ENCODE results near the gene PRIMA1.
"Not testable (repeated sequence)": the region's sequence is repeated elsewhere in the genome, so short reads cannot be mapped to it uniquely, and the experiment has no call there.

PRIMA1 gene

DNA sequence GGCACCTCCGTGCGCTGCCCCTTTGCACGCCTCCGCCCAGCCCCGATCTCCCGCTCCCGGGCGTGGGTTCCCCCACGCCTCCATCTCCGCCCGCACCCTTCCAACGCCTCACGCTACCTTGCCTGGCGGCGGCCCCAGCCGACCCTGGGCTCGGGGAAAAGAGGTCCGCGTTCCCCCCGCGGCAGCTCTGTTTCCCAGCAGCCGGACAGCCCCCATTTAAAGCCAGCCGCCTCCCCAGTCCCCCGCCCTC is at the start of gene PRIMA1:
TSS of gene PRIMA1 (minus strand) at position 193 of the 250 bp plus-strand sequence. CDS start 767 bp downstream, outside the sequence.
- no peak for DNase-seq

GRCh38 chr14:93834699-93835371 is 46.5 kb upstream of the PRIMA1 start:
- peak; percentile 61 for DNase-seq

DNA sequence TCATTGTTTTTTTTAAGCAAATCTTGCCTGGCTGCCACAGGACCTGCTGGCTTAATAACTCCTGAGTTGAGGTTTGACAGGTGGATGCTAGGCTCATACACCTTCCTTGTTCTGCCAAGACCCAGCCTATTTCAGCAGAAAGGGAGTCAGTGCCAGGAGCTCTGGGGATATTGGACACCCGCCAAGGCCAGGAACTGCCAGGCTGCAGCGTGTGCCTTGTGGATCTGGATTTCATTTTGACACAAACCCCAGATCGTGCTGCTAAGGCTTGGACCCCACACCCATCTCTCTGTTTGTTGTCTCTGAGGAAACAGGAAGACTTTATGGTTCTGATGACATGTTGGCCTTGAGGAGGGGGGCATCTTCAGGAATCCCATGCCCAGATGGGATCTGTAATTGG is 44.4 kb upstream of the PRIMA1 start:
- no peak for DNase-seq

- DNase-seq, result no peak
These were observed 43.8 kb upstream of the PRIMA1 start for GRCh38 chr14:93832081-93832480.

GRCh38 chr14:93830753-93831461 is 42.6 kb upstream of the PRIMA1 start:
- peak; percentile 65 for DNase-seq

- DNase-seq, result no peak
These were observed 41.7 kb upstream of the PRIMA1 start for GRCh38 chr14:93829839-93830481.

- DNase-seq, result no peak
These were observed 36.9 kb upstream of the PRIMA1 start for GRCh38 chr14:93825235-93825553.

DNA sequence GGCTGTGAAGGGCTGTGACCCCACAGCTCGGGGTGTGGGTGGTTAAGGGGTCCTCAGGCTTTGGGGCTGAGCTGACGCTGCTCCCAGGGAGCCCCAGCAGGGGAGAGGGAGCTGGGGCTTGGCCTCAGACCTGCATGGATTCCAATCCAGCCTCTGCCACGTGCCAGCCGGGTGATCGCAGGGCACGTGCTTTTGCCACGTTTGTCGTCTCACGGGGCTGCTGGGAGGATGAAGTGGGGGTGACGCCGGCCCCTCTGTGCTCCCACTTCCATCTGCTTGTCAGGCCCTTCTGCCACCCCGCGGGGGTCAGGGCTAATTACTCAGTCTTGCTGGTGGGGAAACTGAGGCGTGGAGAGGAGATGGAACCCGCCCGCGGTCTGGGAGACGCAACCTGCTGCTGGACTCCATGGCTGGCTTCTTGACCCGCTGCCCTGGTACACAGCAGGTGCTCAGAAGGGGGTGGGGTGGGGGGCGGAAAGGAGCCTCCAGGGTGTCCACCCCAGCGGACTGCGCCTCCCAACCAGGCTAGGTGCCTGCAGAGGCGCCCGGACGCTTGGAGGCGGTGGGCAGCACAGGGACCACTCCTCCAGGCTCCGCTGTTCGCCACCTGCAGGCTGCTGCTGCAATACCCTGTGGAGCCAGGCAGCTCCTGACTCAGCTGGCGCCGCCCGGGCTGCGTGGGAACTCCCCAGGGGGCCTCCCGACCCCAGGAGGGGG is 36.4 kb upstream of the PRIMA1 start:
- peak; percentile 61 for DNase-seq

GRCh38 chr14:93824076-93824475 is 35.8 kb upstream of the PRIMA1 start:
- no peak for DNase-seq

DNA sequence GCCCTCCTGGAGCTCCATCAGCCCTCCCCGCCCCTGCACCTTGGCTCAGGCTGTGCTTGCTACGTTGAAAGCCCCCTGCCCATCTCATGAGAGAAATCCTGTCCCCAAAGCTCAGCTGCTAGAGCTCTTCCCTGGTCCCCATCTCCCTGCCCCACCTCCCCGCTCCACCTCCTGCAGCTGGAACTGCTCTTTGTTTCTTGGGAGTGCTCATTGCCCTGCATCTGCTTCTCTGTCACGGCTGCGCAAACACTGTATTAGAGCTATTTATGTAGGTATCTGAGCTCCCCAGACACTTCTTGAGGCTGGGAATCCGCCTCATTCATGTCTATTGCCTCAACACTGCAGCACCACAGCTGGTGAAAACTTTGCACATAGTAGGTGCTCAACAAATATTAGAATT is 32.8 kb upstream of the PRIMA1 start:
- no peak for DNase-seq

GRCh38 chr14:93818857-93819256 is 30.6 kb upstream of the PRIMA1 start:
- no peak for DNase-seq

DNA sequence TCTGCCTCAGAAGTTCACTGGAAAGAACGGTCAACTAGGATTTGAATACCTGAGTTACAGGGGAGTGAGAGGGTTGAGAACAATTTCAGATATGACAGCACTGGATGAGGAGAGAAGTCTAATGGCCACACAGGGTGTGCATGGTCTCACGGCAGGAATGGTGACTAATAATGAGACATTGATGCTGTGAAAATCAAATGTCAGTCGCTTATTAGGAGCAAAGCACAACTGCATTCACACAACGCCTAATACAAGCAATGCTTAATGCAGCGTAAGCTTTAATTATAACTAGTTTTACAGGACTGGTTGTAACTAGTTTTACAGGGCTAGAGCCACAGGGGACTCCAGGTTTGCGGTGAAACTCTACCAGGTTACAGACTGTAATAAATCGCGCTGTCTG is 23.4 kb upstream of the PRIMA1 start:
- DNase-seq, result no peak

DNA sequence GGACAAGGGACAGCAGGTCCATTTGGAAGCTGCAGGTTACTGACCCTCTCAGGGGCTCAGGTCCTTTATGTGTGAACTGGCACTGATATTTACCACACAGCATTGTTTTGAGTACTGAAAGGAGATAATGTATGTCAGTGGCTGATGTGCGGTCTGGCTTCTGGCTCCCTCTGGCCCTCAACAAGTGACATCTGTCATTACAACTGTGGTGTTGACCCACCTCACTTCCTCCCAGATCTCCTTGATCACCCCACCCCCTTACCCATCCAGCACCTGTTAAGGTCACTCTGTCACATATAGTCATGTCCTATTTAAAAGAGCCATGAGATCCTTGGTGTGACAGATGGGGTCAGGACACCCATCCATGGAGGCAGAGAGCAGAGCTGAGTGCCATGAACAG is 22.7 kb upstream of the PRIMA1 start:
- DNase-seq, result no peak

- not testable (repeated sequence) for DNase-seq
These were observed 21.5 kb upstream of the PRIMA1 start for GRCh38 chr14:93809491-93810420.

DNA sequence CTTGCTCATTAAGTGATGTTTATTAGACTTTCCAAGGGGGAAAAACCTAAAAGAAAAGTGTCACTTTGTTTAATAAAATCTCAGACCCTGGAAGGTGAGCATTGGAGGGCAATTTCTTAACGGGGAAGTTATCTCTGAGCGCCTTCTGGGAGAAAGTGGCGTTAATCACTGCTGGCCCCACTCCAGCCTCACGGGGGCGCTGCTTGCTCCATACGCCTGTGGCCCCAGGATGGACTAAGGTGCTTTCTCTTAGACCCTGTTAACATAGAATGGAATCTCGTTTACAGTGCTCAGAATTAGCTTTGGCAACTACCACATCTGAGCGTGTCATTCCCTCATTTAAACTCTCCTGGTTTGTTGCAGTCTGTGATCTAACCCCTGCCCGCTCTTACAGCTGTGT is 16.4 kb upstream of the PRIMA1 start:
- DNase-seq, result no peak

DNA sequence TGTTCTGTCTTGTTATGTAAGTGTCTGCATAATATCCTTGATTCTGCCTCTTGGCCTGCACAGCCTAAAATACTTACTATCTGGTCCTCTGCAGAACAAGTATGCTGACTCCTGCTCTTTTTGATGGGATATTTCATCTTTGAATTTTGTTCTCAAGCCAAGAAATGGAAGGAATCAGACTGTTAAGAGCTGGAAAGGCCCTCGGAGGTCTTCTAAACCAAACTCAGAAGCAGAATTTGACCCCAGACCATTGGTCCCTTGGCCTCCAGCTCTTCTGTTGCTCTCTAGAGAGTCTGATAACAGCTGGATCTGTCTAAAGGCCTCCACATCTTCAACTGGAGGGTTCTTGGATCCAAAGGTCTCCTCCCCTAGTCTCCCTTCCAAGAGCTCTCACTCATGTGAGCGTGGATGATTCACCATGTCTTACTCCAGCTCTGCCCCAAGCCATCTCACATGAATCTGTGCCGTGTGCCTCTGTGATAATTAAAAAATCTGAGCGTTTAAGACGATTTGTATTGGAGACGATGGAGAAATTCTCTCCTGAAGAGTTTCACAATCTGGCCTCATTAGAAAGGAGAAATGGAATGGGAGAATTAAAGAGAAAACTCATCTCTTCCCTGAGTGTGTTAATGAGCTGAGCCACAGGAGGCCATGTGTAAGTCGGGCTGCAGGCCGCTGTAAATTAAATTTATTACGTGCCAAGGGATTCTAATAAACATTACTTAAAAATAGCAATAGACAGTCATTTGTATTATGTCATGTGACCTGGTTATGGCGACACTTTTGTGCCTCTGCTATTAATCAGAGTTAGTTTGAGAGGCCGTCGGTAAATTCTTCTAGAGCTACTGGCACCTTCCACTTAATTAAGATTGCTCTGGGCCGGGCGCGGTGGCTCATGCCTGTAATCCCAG is 15.4 kb upstream of the PRIMA1 start:
- no peak for DNase-seq

DNA sequence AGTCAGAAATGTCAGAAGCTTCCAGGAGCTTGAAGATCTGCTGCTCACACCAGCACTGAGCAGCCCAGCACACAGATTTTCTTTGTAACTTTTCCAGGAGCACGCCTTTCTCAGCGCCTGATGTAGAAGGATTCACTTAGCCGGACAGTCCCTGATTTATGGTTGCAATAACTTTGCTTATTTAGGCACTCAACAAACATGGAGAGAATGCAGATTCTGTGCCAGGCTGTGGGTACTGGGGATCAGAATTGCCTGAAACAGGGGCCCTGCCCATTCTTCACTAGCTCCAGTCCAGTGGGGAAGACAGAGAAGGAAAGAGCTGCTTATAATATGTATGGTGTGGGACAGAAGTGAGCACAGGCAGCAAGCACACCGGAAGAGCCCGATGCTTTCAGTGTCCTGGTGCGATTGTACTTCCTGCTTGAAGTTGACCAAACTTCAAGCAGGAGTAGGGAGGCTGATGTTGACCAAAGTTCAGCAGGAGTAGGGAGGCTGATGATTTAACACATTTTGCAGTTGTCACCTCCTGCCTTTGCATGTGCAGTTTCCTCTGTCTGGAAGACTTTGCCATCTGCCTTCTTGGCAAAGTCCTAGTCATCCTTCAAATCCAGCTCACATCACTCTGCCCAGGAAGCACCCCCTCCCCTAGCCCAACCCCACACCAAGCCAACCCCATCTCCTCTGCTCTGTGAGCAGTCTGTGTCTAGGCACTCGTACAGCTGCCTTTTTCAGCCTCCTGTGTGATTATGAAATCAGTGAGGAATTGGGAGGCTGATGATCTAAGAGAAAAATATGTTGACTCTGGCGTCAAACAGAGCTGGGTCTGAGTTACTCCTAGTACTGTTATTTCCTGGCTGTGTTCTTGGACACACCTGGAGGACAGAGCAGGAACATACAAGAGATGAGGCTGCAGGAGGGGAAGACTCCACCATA is 12.0 kb upstream of the PRIMA1 start:
- no peak for DNase-seq

DNA sequence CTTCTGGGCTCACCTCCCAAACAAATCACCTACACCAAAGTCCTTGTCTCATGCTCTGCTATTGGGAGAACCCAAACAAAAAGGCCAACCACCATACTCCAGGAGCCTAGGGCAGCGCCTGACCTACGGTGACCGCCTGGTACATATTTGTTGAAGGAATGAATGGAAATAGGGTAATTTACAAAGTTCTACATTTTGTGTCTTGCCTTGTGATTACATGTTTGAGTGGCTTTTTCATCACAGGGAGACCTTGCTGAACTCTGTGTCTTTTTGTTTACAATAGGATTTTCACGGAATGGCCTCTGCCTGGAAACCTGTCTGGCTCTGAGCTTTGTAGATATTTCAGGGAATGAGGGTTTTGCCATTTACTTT is 11.3 kb upstream of the PRIMA1 start:
- DNase-seq, result no peak

DNA sequence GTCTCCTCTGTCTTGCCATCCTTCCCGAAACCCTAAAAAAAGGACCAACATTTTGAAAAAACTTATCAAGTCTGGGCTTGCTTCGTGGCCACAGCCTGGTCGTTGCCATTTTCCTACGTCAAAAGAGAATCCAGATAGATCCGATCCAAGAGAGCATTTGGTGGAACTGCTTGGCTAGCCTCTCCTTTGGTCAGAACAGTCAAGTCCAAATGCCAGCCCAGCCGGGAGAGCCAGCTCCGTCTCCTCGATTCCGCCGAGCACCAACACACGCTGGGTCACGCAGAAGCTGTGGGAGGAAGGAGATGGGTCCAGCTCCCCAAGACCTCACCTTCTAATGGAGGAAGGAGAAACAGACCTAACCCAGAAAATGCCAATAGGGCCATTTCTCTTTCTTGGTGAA is 9.3 kb upstream of the PRIMA1 start:
- no peak for DNase-seq

GRCh38 chr14:93797071-93797470 is 8.8 kb upstream of the PRIMA1 start:
- DNase-seq, result no peak

DNA sequence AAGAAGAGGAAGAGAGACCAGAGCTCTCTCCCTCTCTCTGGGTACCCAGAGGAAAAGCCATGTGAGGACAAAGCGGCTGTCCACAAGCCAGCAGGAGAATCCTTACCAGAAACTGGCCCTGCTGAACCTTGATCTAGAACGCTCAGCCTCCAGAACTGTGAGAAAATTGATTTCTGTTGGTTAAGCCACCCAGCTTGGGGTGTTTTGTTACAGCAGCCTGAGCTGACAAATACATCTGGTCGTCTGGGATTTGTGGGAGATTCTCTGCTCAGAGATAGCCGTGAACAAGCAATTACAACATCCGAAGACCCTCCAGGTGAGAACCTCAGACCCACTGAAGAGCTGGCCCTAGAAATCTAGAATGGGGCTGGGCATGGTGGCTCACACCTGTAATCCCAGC is 6.5 kb upstream of the PRIMA1 start:
- DNase-seq, result no peak
